ENCODE measurements around the gene BBX.

The BBX gene

GRCh38 chr3:107817076-107817475, 294.3 kb downstream of the BBX start:
- no peaks in the 10 kb centered on the region for H3K4me1 ChIP-seq (ENCODE audit: control insufficient read depth, insufficient read depth, low read length)
- no peak overlapping the region for H3K27ac ChIP-seq (ENCODE audit: low read length)
- no peaks in the 10 kb centered on the region for H3K9me3 ChIP-seq (ENCODE audit: control insufficient read depth in 2 of 2, low read length in 2 of 2)
- no peaks in the 10 kb centered on the region for H3K36me3 ChIP-seq (ENCODE audit: control insufficient read depth in 2 of 2, insufficient read depth in 2 of 2, low read length in 2 of 2)
- H3K27me3 ChIP-seq (ENCODE audit: control insufficient read depth in 1 of 2, insufficient read depth in 2 of 2, low read length in 2 of 2), result peaks cover 0 to 3% of the 10 kb centered on the region in 2 donors
- no peak overlapping the region for H3K9ac ChIP-seq (ENCODE audit: low read length in 2 of 2)
- H3K4me3 ChIP-seq (ENCODE audit: low read length in 2 of 2), result no peak overlapping the region

GRCh38 chr3:107818025-107818424, 295.3 kb downstream of the BBX start:
- H3K9me3 ChIP-seq (ENCODE audit: control insufficient read depth in 2 of 2, low read length in 2 of 2), result no peaks in the 10 kb centered on the region
- no peak overlapping the region for H3K27ac ChIP-seq (ENCODE audit: low read length)
- no peaks in the 10 kb centered on the region for H3K36me3 ChIP-seq (ENCODE audit: control insufficient read depth in 2 of 2, insufficient read depth in 2 of 2, low read length in 2 of 2)
- peaks cover 0 to 3% of the 10 kb centered on the region in 2 donors for H3K27me3 ChIP-seq (ENCODE audit: control insufficient read depth in 1 of 2, insufficient read depth in 2 of 2, low read length in 2 of 2)
- H3K9ac ChIP-seq (ENCODE audit: low read length in 2 of 2), result no peak overlapping the region
- no peaks in the 10 kb centered on the region for H3K4me1 ChIP-seq (ENCODE audit: control insufficient read depth, insufficient read depth, low read length)
- no peak overlapping the region for H3K4me3 ChIP-seq (ENCODE audit: low read length in 2 of 2)

GRCh38 chr3:107819656-107820055, 296.9 kb downstream of the BBX start:
- no peaks in the 10 kb centered on the region for H3K9me3 ChIP-seq (ENCODE audit: control insufficient read depth in 2 of 2, low read length in 2 of 2)
- no peak overlapping the region for H3K4me3 ChIP-seq (ENCODE audit: low read length in 2 of 2)
- no peaks in the 10 kb centered on the region for H3K36me3 ChIP-seq (ENCODE audit: control insufficient read depth in 2 of 2, insufficient read depth in 2 of 2, low read length in 2 of 2)
- H3K9ac ChIP-seq (ENCODE audit: low read length in 2 of 2), result no peak overlapping the region
- no peaks in the 10 kb centered on the region for H3K4me1 ChIP-seq (ENCODE audit: control insufficient read depth, insufficient read depth, low read length)
- no peak overlapping the region for H3K27ac ChIP-seq (ENCODE audit: low read length)
- peaks cover 0 to 3% of the 10 kb centered on the region in 2 donors for H3K27me3 ChIP-seq (ENCODE audit: control insufficient read depth in 1 of 2, insufficient read depth in 2 of 2, low read length in 2 of 2)

- Histone ChIP-seq H3K27me3 (ENCODE audit: control insufficient read depth in 1 of 2, insufficient read depth in 2 of 2, low read length in 2 of 2) (peaks cover 0 to 3% of the 10 kb centered on the region in 2 donors), H3K27ac (ENCODE audit: low read length) (no peak overlapping the region), H3K9ac (ENCODE audit: low read length in 2 of 2) (no peak overlapping the region), H3K4me1 (ENCODE audit: control insufficient read depth, insufficient read depth, low read length) (no peaks in the 10 kb centered on the region), H3K4me3 (ENCODE audit: low read length in 2 of 2) (no peak overlapping the region), H3K9me3 (ENCODE audit: control insufficient read depth in 2 of 2, low read length in 2 of 2) (no peaks in the 10 kb centered on the region), H3K36me3 (ENCODE audit: control insufficient read depth in 2 of 2, insufficient read depth in 2 of 2, low read length in 2 of 2) (no peaks in the 10 kb centered on the region)
Measured at GRCh38 chr3:107822308-107822707, 299.5 kb downstream of the BBX start.

GRCh38 chr3:107824822-107825371, 302.1 kb downstream of the BBX start:
- H3K4me3 ChIP-seq (ENCODE audit: low read length in 2 of 2), result no peak overlapping the region
- no peaks in the 10 kb centered on the region for H3K9me3 ChIP-seq (ENCODE audit: control insufficient read depth in 2 of 2, low read length in 2 of 2)
- no peaks in the 10 kb centered on the region for H3K27me3 ChIP-seq (ENCODE audit: control insufficient read depth in 1 of 2, insufficient read depth in 2 of 2, low read length in 2 of 2)
- no peak overlapping the region for H3K9ac ChIP-seq (ENCODE audit: low read length in 2 of 2)
- no peaks in the 10 kb centered on the region for H3K36me3 ChIP-seq (ENCODE audit: control insufficient read depth in 2 of 2, insufficient read depth in 2 of 2, low read length in 2 of 2)
- H3K4me1 ChIP-seq (ENCODE audit: control insufficient read depth, insufficient read depth, low read length), result no peaks in the 10 kb centered on the region
- no peak overlapping the region for H3K27ac ChIP-seq (ENCODE audit: low read length)

- no peak overlapping the region for H3K27ac ChIP-seq (ENCODE audit: low read length)
- H3K9me3 ChIP-seq (ENCODE audit: control insufficient read depth in 2 of 2, low read length in 2 of 2), result no peaks in the 10 kb centered on the region
- no peak overlapping the region for H3K4me3 ChIP-seq (ENCODE audit: low read length in 2 of 2)
- no peak overlapping the region for H3K9ac ChIP-seq (ENCODE audit: low read length in 2 of 2)
- H3K36me3 ChIP-seq (ENCODE audit: control insufficient read depth in 2 of 2, insufficient read depth in 2 of 2, low read length in 2 of 2), result no peaks in the 10 kb centered on the region
- H3K4me1 ChIP-seq (ENCODE audit: control insufficient read depth, insufficient read depth, low read length), result no peaks in the 10 kb centered on the region
- no peaks in the 10 kb centered on the region for H3K27me3 ChIP-seq (ENCODE audit: control insufficient read depth in 1 of 2, insufficient read depth in 2 of 2, low read length in 2 of 2)
Measured at GRCh38 chr3:107825556-107825955, 302.8 kb downstream of the BBX start.

GRCh38 chr3:107826727-107827126, 304.0 kb downstream of the BBX start:
- Histone ChIP-seq H3K4me3 (ENCODE audit: low read length in 2 of 2) (no peak overlapping the region), H3K27ac (ENCODE audit: low read length) (no peak overlapping the region), H3K9ac (ENCODE audit: low read length in 2 of 2) (no peak overlapping the region), H3K36me3 (ENCODE audit: control insufficient read depth in 2 of 2, insufficient read depth in 2 of 2, low read length in 2 of 2) (no peaks in the 10 kb centered on the region), H3K27me3 (ENCODE audit: control insufficient read depth in 1 of 2, insufficient read depth in 2 of 2, low read length in 2 of 2) (no peaks in the 10 kb centered on the region), H3K9me3 (ENCODE audit: control insufficient read depth in 2 of 2, low read length in 2 of 2) (no peaks in the 10 kb centered on the region), H3K4me1 (ENCODE audit: control insufficient read depth, insufficient read depth, low read length) (no peaks in the 10 kb centered on the region)

GRCh38 chr3:107829185-107829584, 306.4 kb downstream of the BBX start:
- no peak overlapping the region for H3K9ac ChIP-seq (ENCODE audit: low read length in 2 of 2)
- H3K9me3 ChIP-seq (ENCODE audit: control insufficient read depth in 2 of 2, low read length in 2 of 2), result no peaks in the 10 kb centered on the region
- H3K27me3 ChIP-seq (ENCODE audit: control insufficient read depth in 1 of 2, insufficient read depth in 2 of 2, low read length in 2 of 2), result no peaks in the 10 kb centered on the region
- H3K36me3 ChIP-seq (ENCODE audit: control insufficient read depth in 2 of 2, insufficient read depth in 2 of 2, low read length in 2 of 2), result no peaks in the 10 kb centered on the region
- no peaks in the 10 kb centered on the region for H3K4me1 ChIP-seq (ENCODE audit: control insufficient read depth, insufficient read depth, low read length)
- H3K4me3 ChIP-seq (ENCODE audit: low read length in 2 of 2), result no peak overlapping the region
- H3K27ac ChIP-seq (ENCODE audit: low read length), result no peak overlapping the region

GRCh38 chr3:107831590-107831989, 308.8 kb downstream of the BBX start:
- no peaks in the 10 kb centered on the region for H3K4me1 ChIP-seq (ENCODE audit: control insufficient read depth, insufficient read depth, low read length)
- no peak overlapping the region for H3K27ac ChIP-seq (ENCODE audit: low read length)
- no peaks in the 10 kb centered on the region for H3K9me3 ChIP-seq (ENCODE audit: control insufficient read depth in 2 of 2, low read length in 2 of 2)
- H3K4me3 ChIP-seq (ENCODE audit: low read length in 2 of 2), result no peak overlapping the region
- no peaks in the 10 kb centered on the region for H3K27me3 ChIP-seq (ENCODE audit: control insufficient read depth in 1 of 2, insufficient read depth in 2 of 2, low read length in 2 of 2)
- no peak overlapping the region for H3K9ac ChIP-seq (ENCODE audit: low read length in 2 of 2)
- no peaks in the 10 kb centered on the region for H3K36me3 ChIP-seq (ENCODE audit: control insufficient read depth in 2 of 2, insufficient read depth in 2 of 2, low read length in 2 of 2)

- Histone ChIP-seq H3K36me3 (ENCODE audit: control insufficient read depth in 2 of 2, insufficient read depth in 2 of 2, low read length in 2 of 2) (no peaks in the 10 kb centered on the region), H3K4me3 (ENCODE audit: low read length in 2 of 2) (no peak overlapping the region), H3K9ac (ENCODE audit: low read length in 2 of 2) (no peak overlapping the region), H3K4me1 (ENCODE audit: control insufficient read depth, insufficient read depth, low read length) (no peaks in the 10 kb centered on the region), H3K27me3 (ENCODE audit: control insufficient read depth in 1 of 2, insufficient read depth in 2 of 2, low read length in 2 of 2) (no peaks in the 10 kb centered on the region), H3K9me3 (ENCODE audit: control insufficient read depth in 2 of 2, low read length in 2 of 2) (no peaks in the 10 kb centered on the region), H3K27ac (ENCODE audit: low read length) (no peak overlapping the region)
Measured at GRCh38 chr3:107833043-107833442, 310.3 kb downstream of the BBX start.

GRCh38 chr3:107833722-107834416, 311.1 kb downstream of the BBX start:
- H3K9ac ChIP-seq (ENCODE audit: low read length in 2 of 2), result no peak overlapping the region
- no peaks in the 10 kb centered on the region for H3K27me3 ChIP-seq (ENCODE audit: control insufficient read depth in 1 of 2, insufficient read depth in 2 of 2, low read length in 2 of 2)
- no peak overlapping the region for H3K4me3 ChIP-seq (ENCODE audit: low read length in 2 of 2)
- H3K4me1 ChIP-seq (ENCODE audit: control insufficient read depth, insufficient read depth, low read length), result no peaks in the 10 kb centered on the region
- no peak overlapping the region for H3K27ac ChIP-seq (ENCODE audit: low read length)
- H3K36me3 ChIP-seq (ENCODE audit: control insufficient read depth in 2 of 2, insufficient read depth in 2 of 2, low read length in 2 of 2), result no peaks in the 10 kb centered on the region
- H3K9me3 ChIP-seq (ENCODE audit: control insufficient read depth in 2 of 2, low read length in 2 of 2), result no peaks in the 10 kb centered on the region

Measured in stomach smooth muscle (tissue), 2 donors.